PC-3 (cell line): ENCODE data around the gene FCRLB. TPM values are rescaled to one million over a fixed set of nuclear protein-coding genes. Genes with fewer than 3 reads are reported as not detected.
"Not testable (repeated sequence)": the region's sequence is repeated elsewhere in the genome, so short reads cannot be mapped to it uniquely, and the experiment has no call there.

Experiments used
- ATAC-seq: fragments of 200-7000 bp; cut with Tn5 transposase; 2 replicates; pipeline ENCODE4 v1.9.1; 2020; ENCODE audit warnings: mild to moderate bottlenecking, moderate library complexity
- BruUV-seq: library from RNA; stranded (reverse); fragments of 400-500 nt; replicated peaks from 2 replicates; lab custom pipeline; 2021; lab: Mats Ljungman, UMichigan
- CTCF ChIA-PET: fragments of 300-600 bp; sonication (Branson Sonifier 250); formaldehyde crosslinking; loops from one replicate; lab custom pipeline; 2022; ENCODE audit warnings: antibody characterized with exemption; lab: Charles Lee
- POLR2A ChIA-PET: fragments of 300-600 bp; sonication (Branson Sonifier 250); formaldehyde crosslinking; loops from one replicate; lab custom pipeline; 2022; ENCODE audit warnings: antibody characterized with exemption; ENCODE audit not compliant: unreplicated experiment; lab: Charles Lee
- DNase-seq: peaks from one replicate; pipeline ENCODE4 v3.0.0-alpha.2; 2015
- H2AFZ ChIP-seq: fragments of 300-600 bp; sonication (generic); 2 replicates; pipeline ENCODE4 v1.6.0; 2016; ENCODE audit warnings: antibody characterized with exemption, low read length
- H3F3A ChIP-seq: fragments of 300-600 bp; sonication (generic); one replicate; pipeline ENCODE4 v1.6.0; 2017; ENCODE audit warnings: antibody characterized with exemption, low read length, control low read depth, mild to moderate bottlenecking; ENCODE audit not compliant: unreplicated experiment
- H3K27ac ChIP-seq: fragments of 300-600 bp; sonication (generic); 2 replicates; pipeline ENCODE4 v1.5.1; 2016; ENCODE audit warnings: mild to moderate bottlenecking, low read length
- H3K27me3 ChIP-seq: fragments of 300-600 bp; sonication (generic); 2 replicates; pipeline ENCODE4 v1.6.1; 2016; ENCODE audit warnings: low read length, mixed read lengths
- H3K36me3 ChIP-seq: fragments of 300-600 bp; sonication (generic); 2 replicates; pipeline ENCODE4 v1.6.1; 2016; ENCODE audit warnings: low read depth, mixed run types, low read length, mixed read lengths
- H3K4me1 ChIP-seq: fragments of 300-600 bp; sonication (generic); 2 replicates; pipeline ENCODE4 v1.5.1; 2016; ENCODE audit warnings: low read length; ENCODE audit not compliant: insufficient read depth
- H3K4me2 ChIP-seq: fragments of 300-600 bp; sonication (generic); 2 replicates; pipeline ENCODE4 v1.6.0; 2016; ENCODE audit warnings: low read length
- H3K4me3 ChIP-seq: fragments of 300-600 bp; sonication (generic); 2 replicates; pipeline ENCODE4 v1.5.1; 2016; ENCODE audit warnings: mild to moderate bottlenecking, low read length, mixed read lengths
- H3K79me2 ChIP-seq: fragments of 300-600 bp; sonication (generic); 2 replicates; pipeline ENCODE4 v1.6.1; 2017; ENCODE audit warnings: low read length, mixed read lengths
- H3K9ac ChIP-seq: fragments of 300-600 bp; sonication (generic); 2 replicates; pipeline ENCODE4 v1.6.0; 2016; ENCODE audit warnings: mild to moderate bottlenecking, low read length
- H3K9me2 ChIP-seq: fragments of 300-600 bp; sonication (generic); replicated peaks from 2 replicates; pipeline ENCODE4 v1.6.1; 2016; ENCODE audit warnings: mixed run types, low read length, mixed read lengths
- H3K9me3 ChIP-seq: fragments of 300-600 bp; sonication (generic); 2 replicates; pipeline ENCODE4 v1.6.1; 2016; ENCODE audit warnings: low read length, mixed read lengths
- H4K20me1 ChIP-seq: fragments of 300-600 bp; sonication (generic); 2 replicates; pipeline ENCODE4 v1.6.1; 2016; ENCODE audit warnings: low read length, mixed read lengths
- CTCF ChIP-seq: fragments of 300-600 bp; sonication (generic); conservative IDR thresholded peaks from 2 replicates; pipeline ENCODE4 v1.5.1; 2017; ENCODE audit warnings: antibody characterized with exemption, low read depth, mild to moderate bottlenecking, low read length
- EZH2 ChIP-seq: fragments of 300-600 bp; sonication (generic); IDR thresholded peaks from one replicate; pipeline ENCODE4 v1.6.1; 2017; ENCODE audit warnings: antibody characterized with exemption, mild to moderate bottlenecking, low read length; ENCODE audit not compliant: unreplicated experiment
- EZH2phosphoT487 ChIP-seq: fragments of 300-600 bp; sonication (generic); IDR thresholded peaks from 2 replicates; pipeline ENCODE4 v1.6.1; 2018; ENCODE audit warnings: mild to moderate bottlenecking, antibody characterized with exemption, low read length, borderline replicate concordance
- intact Hi-C: fragments of 100-400 bp; cut with micrococcal nuclease; formaldehyde crosslinking; loops from 2 replicates; pipeline ENCODE4 v1.9.0; 2023
- total RNA-seq: library from RNA; depleted of rRNA; stranded (reverse); fragments of >200 nt; gene quantifications from 2 replicates; pipeline ENCODE4 v1.2.3, GENCODE V29; 2014

The FCRLB gene
- total RNA-seq, 1 experiment from 2014 or later, result 12.7 TPM

DNA sequence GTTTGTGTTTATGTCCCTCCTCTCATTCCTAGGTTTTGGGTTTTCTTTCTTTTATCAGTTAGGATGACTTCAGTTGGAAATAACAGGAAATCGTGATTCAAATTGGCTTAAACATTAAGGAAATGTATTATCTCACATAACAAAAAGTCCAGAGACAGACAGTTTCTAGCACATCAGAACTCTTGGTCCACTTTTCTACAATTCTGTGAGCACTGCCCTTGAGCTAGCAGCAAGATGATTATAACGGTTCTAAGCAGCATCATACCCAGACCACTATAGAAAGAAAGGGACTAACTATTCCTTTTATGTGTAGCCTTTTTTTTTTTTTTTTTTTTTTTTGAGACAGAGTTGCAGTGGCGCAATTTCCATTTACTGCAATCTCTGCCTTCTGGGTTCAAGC is 39.5 kb upstream of the FCRLB start:
- Histone ChIP-seq H4K20me1 (no peaks in the 10 kb centered on the region), H3K79me2 (no peaks in the 10 kb centered on the region), H3F3A (no peaks in the 10 kb centered on the region), H3K27me3 (no peaks in the 10 kb centered on the region), H3K4me1 (no peaks in the 10 kb centered on the region), H3K36me3 (no peaks in the 10 kb centered on the region), H3K27ac (no peak overlapping the region), H3K9me2 (no peaks in the 10 kb centered on the region), H3K4me2 (no peak overlapping the region), H3K9ac (no peak overlapping the region), H3K4me3 (no peak overlapping the region), H3K9me3 (no peaks in the 10 kb centered on the region), H2AFZ (no peak overlapping the region)
- ATAC-seq (no peak), DNase-seq (no peak)
- POLR2A ChIA-PET, result no interaction called here
- TF ChIP-seq EZH2, result no peak
- TF ChIP-seq EZH2phosphoT487, result no peak
- TF ChIP-seq CTCF, result no peak
- no TSS peak for BruUV-seq
- CTCF ChIA-PET, result interaction anchor here (0.5 kb wide), 1 partner anchor 355 kb away, joined by 8 read pairs; no protein-coding TSS in a partner anchor
- intact Hi-C loops, result no loop called here

DNA sequence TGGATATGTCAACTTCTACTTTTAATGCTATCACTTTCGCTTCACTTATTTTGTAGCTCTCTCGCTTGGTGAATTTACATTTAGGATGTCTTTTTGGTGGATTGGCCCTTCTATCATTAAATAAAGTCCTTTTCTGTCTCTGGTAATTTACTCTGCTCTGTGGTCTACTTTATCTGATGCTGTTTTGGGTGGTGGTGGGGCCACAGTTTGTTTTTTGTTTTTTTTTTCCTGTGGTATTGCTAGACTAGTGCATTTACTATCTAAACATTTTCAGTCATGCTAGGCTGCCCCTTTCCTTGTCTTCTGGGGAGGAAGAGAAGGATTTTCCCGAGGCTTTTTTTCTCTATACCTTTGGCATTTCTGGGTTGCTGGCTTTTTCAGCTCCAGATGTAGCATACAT is 32.4 kb upstream of the FCRLB start:
- Histone ChIP-seq H3K9me3 (no peaks in the 10 kb centered on the region), H3K4me2 (no peak overlapping the region), H3K4me1 (no peaks in the 10 kb centered on the region), H3F3A (no peaks in the 10 kb centered on the region), H3K9ac (no peak overlapping the region), H3K9me2 (no peaks in the 10 kb centered on the region), H3K27ac (no peak overlapping the region), H3K4me3 (no peak overlapping the region), H2AFZ (no peak overlapping the region), H3K79me2 (no peaks in the 10 kb centered on the region), H3K27me3 (no peaks in the 10 kb centered on the region), H4K20me1 (no peaks in the 10 kb centered on the region), H3K36me3 (no peaks in the 10 kb centered on the region)
- BruUV-seq, result no TSS peak
- intact Hi-C loops, result no loop called here
- CTCF ChIA-PET, result no interaction called here
- ATAC-seq (no peak), DNase-seq (no peak)
- TF ChIP-seq CTCF (no peak), EZH2 (no peak), EZH2phosphoT487 (no peak)
- POLR2A ChIA-PET, result no interaction called here

DNA sequence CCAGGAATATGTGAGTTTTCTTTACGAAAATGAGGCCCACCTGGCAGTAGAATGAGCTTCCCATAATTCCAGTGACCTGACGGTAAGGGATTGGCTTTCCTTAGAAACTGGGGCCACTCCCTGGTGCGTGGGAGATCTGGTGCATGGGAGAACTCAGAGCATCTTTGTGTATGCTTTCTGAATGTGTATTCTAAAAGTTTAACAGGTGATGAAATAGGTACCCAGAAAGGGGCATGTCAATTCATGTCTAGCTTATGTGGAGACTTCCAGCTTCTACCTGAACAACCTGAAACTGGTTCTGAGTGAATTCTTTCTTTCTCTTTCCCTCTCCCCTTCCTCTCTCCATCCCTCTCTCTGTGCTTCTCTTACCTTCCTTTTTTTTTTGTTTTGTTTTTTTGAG is 29.5 kb upstream of the FCRLB start:
- no peak overlapping the region for H3K4me3 ChIP-seq
- H2AFZ ChIP-seq, result no peak overlapping the region
- TF ChIP-seq EZH2phosphoT487, result no peak
- H3K36me3 ChIP-seq, result no peaks in the 10 kb centered on the region
- DNase-seq (no peak), ATAC-seq (no peak)
- H4K20me1 ChIP-seq, result no peaks in the 10 kb centered on the region
- ChIA-PET POLR2A (no interaction called here), CTCF (no interaction called here)
- no TSS peak for BruUV-seq
- H3F3A ChIP-seq, result no peaks in the 10 kb centered on the region
- no peaks in the 10 kb centered on the region for H3K27me3 ChIP-seq
- no peaks in the 10 kb centered on the region for H3K9me3 ChIP-seq
- H3K9me2 ChIP-seq, result no peaks in the 10 kb centered on the region
- H3K79me2 ChIP-seq, result no peaks in the 10 kb centered on the region
- intact Hi-C loops, result no loop called here
- no peak overlapping the region for H3K9ac ChIP-seq
- H3K4me1 ChIP-seq, result no peaks in the 10 kb centered on the region
- no peak overlapping the region for H3K4me2 ChIP-seq
- H3K27ac ChIP-seq, result no peak overlapping the region

GRCh38 chr1:161693020-161693712 is 28.2 kb upstream of the FCRLB start:
- H3K9me2 ChIP-seq, H3K79me2 ChIP-seq, CTCF ChIA-PET, ATAC-seq, H3K4me3 ChIP-seq, H3K36me3 ChIP-seq, H3K4me2 ChIP-seq, POLR2A ChIA-PET, H3K27ac ChIP-seq, H3K27me3 ChIP-seq, H3K9ac ChIP-seq, H4K20me1 ChIP-seq, DNase-seq, H3K4me1 ChIP-seq, H3K9me3 ChIP-seq, BruUV-seq, intact Hi-C loops, H2AFZ ChIP-seq, H3F3A ChIP-seq: not testable (repeated sequence)

DNA sequence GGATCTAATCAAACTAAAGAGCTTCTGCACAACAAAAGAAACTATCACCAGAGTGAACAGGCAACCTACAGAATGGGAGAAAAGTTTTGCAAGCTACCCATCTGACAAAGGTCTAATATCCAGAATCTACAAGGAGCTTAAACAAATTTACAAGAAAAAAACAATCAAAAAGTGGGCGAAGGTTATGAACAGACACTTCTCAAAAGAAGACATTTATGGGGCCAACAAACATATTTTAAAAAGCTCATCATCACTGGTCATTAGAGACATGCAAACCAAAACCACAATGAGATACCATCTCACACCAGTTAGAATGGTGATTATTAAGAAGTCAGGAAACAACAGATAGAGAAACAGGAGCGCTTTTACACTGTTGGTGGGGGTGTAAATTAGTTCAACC is 23.0 kb upstream of the FCRLB start:
- H3K9ac ChIP-seq, POLR2A ChIA-PET, intact Hi-C loops, CTCF ChIA-PET, H3F3A ChIP-seq, H3K4me2 ChIP-seq, H3K4me1 ChIP-seq, H3K9me2 ChIP-seq, H2AFZ ChIP-seq, H3K27ac ChIP-seq, H3K36me3 ChIP-seq, H4K20me1 ChIP-seq, H3K27me3 ChIP-seq, H3K4me3 ChIP-seq, ATAC-seq, BruUV-seq, H3K9me3 ChIP-seq, DNase-seq, H3K79me2 ChIP-seq: not testable (repeated sequence)
